ENCODE data around the gene GPNMB.

DNA sequence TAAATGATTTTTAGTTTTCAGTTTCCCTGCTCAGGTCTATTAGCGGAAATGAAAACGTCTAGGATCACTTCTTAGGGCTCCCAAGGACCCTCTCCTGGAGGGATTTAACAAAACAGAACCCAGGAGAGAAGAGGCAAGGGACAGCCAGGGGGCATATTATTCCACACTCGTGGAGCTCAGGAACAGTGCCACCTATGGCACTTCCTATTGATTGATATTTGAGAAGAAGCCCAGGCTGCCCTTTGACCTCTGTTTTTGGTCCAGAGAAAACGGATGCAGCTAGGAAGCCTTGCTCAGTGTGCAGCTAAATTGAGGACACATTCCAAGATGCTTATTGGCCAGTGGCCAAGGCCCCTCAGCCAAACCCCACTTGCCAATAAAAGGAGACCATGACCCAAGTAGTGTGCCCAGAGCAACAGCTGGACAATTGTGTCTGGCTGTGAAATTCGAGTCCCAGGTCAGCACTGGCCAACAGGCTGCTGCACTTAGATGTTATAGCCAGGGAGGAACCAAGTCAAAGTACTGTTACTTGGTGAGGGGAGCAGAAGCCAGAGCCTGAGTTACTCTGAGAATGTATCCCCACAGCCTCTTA, 24.0 kb upstream of the GPNMB start:
- TF ChIP-seq ZNF3 (CRISPR knock-in tag; IDR thresholded peaks at IDR 0.05) (no peak), EP300 (IDR thresholded peaks at IDR 0.05; ENCODE audit: low read depth in 2 of 2, low read length in 2 of 2) (no peak), EP300 (CRISPR knock-in tag; IDR thresholded peaks at IDR 0.05; ENCODE audit: borderline replicate concordance) (no peak), ZNF460 (CRISPR knock-in tag; IDR thresholded peaks at IDR 0.05; ENCODE audit: borderline replicate concordance) (no peak)
- TF ChIP-seq, protein P1, sequence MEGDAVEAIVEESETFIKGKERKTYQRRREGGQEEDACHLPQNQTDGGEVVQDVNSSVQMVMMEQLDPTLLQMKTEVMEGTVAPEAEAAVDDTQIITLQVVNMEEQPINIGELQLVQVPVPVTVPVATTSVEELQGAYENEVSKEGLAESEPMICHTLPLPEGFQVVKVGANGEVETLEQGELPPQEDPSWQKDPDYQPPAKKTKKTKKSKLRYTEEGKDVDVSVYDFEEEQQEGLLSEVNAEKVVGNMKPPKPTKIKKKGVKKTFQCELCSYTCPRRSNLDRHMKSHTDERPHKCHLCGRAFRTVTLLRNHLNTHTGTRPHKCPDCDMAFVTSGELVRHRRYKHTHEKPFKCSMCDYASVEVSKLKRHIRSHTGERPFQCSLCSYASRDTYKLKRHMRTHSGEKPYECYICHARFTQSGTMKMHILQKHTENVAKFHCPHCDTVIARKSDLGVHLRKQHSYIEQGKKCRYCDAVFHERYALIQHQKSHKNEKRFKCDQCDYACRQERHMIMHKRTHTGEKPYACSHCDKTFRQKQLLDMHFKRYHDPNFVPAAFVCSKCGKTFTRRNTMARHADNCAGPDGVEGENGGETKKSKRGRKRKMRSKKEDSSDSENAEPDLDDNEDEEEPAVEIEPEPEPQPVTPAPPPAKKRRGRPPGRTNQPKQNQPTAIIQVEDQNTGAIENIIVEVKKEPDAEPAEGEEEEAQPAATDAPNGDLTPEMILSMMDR (CRISPR knock-in tag; IDR thresholded peaks at IDR 0.05) = peak; percentile 30

Measured in HepG2 (cell line).